HG03060 (cell line): Measurements from ENCODE around the gene PALM.

Experiments
- ATAC-seq: cut with Tn5 transposase; IDR thresholded peaks from one replicate; pipeline ENCODE4 v1.9.1; 2021; ENCODE audit warnings: low read depth, moderate number of reproducible peaks; ENCODE audit not compliant: unreplicated experiment

The PALM gene

DNA sequence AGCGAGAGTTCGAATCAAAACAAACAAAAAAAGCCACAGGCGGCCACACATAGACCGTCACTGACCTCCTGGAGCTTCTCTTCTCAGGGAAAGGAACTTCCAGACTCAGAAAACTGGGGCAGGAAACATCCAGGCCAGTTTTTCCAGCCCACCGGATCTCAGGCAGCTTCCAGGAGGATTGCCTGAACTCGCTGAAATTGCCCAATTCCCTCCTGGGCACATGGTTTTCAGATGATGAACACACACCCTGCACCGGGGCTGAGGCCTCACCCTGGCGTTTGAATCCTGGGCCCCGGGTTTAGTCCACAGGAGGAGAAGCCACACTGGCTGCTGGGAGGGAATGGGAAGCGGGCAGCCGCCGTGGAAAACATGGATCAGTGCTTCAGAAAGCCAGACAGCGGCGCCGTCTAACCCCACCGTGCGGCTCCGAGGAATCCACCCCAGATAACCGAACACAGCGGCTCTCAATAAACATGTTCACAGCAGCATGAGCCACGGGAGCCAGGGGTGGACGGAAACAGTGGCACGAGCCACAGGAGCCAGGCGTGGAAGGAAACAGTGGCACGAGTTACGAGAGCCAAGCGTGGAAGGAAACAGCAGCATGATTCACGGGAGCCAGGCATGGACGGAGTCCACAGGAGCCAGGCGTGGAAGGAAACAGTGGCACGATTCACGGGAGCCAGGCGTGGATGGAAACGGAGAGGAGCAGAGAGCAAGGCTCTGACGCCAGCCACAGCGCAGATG is 70.3 kb downstream of the PALM start:
- ATAC-seq = no peak

DNA sequence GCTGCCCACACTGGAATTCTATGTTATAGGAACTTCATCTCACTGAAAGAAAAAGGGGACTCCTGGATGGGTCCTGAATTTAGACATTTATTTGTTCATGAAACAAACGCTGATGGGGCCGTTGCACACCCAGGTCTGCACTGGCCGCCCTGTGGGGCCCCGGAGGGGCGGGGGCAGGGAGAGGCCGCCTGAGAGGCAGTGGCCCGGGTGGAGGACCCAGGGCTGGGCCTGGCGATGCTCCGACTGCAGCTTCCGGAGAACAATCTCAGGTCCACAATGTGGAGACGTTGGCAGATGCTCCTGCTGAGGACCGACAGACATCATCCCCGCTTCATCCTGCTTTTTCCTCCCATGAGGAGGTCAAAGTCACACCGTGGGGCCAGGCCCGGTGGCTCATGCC is 72.2 kb downstream of the PALM start:
- no peak for ATAC-seq

DNA sequence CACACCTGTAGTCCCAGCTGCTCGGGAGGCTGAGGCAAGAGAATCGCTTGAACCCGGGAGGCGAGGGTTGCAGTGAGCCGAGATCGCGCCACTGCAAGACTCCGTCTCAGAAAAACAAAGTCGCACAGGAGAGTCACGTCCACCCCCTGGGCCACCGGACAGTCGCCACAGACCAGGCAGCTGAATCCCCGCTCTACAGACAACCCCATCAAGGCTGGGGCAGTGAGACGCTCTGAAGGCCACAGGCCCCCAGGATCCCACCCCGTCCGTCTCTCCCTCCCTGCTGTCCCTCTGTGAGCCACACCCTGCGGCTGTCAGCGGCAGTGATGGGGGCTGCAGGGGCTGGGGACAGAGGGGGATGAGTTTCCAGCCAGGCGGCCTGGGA is 73.1 kb downstream of the PALM start:
- no peak for ATAC-seq

DNA sequence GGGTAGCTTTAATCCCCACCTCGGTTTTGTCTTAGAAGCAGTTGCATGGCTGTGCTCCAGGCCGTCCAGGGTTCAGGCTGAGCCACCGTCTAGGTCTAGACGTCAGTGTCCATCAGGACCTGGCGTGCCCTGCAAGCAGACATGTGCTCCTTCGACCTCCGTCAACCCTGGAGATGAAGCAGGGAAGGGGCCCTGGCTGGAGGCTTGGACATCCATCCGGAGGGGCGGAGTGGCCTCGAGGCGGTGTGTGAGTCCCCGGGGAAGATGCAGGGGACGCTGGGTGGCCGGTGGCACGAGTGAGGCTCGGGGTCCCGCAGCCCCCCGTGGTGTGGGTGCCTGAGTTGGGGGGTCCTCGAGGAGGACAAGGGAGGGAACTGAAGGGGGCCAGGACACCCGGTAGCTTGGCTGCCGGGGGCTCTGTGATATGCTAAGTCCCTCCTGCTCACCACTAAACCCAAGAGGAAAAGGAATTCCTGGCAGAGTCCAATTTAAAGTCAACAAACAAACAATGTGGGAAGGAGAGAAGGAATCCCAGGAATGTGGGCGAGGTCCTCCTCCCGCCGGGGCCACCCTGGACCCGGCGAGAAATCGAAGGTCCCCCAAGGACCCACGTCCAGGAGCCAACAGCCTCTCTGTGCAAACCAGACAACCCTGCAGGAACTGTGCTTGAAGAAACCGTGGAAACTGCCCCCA is 73.6 kb downstream of the PALM start:
- ATAC-seq = no peak

DNA sequence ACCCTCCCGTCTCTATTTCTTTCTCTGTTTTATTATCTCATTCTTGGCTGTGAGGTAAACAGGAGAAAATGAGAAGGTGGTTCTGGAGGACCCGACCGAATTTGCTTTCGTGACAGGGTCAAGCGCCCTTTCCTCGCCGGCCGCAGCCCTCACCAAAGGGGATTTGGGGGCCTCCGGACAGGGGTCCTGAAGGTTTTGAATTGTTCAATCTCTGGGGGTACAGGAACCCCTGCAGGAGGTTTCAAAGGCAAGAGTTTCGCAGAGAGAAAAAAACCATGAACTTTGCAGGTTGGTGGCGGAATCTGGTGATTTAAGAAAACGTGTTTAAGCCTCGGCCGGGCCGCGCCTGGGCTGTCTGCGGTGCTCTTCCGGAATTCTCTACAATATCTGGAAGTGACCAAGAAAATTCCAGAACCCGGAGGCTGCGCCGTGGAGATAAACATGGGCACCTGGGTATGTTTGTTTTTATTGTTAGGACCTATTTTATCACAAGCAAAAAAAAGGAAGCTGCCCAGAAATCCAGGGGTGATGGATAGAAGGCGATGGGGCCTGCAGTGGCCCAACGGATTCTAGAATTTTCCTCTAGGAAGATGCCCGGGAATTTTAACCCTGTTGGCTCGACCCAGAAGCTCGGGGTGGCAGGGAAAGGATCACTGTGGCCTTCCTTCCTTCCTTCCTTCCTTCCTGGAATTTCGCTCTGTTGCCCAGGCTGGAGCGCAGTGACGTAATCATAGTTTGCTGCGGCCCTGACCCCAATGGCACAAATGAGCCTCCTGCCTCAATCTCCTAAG is 74.3 kb downstream of the PALM start:
- ATAC-seq = no peak

DNA sequence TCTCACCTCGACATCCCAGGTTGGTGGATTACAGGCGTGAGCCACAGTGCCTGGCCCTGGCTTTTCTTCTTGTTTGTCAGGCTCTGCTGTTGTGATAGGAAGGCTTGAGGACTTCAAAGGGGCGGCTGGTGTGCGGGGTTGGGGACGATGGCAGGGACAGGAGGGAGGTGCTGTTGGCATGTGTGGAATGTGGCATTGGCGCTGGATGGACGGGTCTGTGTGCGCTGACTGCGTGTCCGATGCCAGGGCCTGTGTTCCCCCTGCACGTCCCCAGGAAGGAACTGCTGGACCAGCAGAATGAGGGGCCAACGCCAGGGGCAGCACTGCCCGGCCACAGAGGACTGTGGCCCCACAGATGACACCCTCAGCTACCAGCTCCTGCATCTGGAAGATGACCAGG is 75.8 kb downstream of the PALM start:
- ATAC-seq = no peak

DNA sequence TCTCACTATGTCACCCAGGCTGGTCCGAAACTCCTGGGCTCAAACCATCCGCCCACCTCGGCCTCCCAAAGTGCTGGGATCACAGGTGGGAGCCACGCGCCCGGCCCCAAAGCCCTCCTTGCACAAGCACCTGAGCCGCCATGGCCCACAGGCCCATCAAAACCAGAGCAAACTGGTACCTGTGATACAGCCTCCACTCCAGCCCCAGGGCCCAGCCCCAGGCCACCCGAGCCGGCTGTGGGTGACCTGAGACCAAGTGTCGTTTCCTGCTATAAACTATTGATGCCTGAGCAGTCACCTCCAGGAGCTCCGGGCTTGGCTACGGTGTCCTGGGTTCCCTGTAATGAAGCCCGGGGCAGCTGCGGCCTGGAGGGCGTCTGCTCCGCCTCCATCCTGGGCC is 78.8 kb downstream of the PALM start:
- ATAC-seq = no peak

DNA sequence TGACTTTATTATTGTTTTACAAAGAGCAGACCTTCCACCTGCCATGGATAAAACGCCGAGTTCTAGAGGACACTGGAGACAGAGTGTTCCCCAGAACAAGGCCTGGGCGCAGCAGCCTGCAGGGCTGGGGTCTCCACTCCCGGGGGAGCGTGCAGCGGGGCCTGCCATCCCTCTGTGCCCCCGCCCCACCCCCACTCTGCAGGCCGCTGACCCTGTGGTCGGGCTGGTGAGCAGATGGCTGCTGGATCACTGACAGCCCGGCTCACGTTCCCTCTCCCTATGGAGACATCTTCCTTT is 79.9 kb downstream of the PALM start:
- ATAC-seq = no peak

DNA sequence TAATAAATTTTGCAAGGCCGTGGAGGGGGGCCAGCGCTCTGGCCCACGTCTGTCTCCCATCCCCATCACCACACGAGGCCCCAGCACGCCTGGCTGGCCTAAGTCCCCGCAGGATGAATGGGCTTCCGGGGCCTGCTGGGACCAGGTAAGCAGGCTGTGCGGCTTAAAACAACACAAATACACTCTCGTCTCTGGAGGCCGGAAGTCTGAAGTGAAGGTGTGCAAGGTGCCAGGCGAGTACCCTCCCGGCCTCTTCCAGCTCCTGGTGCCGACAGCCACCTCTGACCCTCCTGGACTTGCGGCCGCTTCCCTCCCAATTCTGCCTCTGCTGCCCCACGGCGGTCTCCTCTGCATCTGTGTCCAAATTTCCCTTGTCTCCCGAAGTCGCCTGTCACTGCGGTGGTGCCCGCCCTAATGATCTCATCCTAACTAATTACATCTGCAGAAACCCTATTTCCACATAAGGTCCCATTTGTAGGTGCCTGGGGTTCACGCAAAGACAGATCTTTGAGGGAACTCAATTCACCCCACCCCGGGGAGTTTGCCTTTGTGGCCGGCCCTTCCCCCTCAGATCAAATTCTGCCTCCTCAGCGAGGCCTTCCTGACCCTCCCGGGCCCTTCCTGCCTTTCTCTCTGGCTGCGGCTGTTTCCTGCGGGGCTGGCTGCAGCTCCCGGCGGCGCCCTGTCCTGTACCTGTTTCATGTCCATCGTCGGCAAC is 80.4 kb downstream of the PALM start:
- ATAC-seq = no peak

DNA sequence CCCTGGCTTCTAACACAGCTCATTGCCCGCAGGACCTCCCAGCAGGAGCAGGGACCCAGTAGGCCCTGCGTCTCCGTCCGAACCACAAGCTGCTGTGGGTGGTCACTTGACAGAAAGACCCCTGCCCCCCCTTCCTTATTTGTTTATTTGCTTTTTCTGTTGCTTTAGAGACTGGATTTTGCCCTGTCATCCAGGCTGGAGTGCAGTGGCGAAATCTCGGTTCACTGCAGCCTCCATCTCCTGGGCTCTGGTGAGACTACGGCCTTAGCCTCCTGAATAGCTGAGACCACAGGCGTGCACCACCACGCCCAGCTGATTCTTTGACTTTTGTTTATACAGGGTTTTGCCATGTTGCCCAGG is 80.9 kb downstream of the PALM start:
- no peak for ATAC-seq

DNA sequence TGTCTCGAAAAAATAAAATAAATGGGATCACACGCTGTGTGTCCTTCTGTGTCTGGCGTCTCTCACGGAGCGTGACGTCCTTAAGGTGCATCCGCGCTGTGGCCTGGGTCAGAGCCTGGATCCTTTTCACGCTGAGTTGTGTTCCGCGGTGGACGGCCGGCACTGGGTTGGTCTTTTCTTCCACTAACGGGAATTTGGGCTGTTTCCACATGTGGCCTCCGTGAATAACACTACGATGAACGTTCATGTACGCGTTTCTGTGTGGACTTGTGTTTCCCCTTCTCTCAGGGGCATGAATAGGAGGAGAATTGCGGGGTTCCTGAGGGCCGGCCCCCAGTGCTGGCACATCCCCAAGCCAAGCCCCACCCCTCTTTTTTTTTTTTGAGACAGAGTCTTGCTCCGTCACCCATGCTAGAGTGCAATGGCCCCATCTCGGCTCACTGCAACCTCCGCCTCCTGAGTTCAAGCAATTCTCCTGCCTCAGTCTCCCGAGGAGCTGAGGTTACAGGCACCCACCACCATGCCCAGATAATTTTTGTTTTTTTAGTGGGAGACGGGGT is 82.4 kb downstream of the PALM start:
- ATAC-seq = no peak

DNA sequence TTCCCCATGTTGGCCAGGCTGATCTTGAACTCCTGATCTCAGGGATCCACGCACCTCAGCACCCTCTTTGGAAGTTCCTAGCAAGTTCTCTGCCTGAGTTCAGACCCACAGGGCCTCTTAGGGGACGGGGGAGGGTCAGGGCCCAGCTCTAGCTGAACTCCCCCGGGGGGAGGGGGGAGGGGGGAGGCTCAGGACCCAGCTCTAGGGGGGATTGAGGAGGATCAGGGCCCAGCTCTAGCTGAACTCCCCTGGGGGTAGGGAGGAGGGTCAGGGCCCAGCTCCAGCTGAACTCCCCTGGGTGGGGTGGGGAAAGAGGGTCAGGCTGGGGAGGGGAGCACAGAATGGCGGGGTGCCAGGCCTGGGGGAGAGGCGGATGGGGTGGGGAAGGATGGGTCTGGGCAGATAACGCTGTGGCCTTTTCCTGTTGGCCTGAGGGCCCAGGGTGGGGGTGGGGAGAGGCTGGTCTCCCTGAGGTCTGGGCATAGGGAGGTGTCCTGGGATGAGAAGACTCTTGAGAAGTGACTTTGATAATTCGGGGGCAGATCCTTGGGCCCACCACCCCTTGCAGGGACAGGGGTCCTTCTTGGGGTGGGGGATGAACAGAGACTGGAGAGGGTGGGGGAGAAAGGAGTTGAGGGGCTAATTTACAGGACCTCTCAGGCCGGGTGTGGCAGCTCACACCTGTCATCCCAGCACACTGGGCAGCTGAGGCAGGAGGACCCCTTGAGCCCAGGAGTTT is 83.0 kb downstream of the PALM start:
- ATAC-seq = no peak

DNA sequence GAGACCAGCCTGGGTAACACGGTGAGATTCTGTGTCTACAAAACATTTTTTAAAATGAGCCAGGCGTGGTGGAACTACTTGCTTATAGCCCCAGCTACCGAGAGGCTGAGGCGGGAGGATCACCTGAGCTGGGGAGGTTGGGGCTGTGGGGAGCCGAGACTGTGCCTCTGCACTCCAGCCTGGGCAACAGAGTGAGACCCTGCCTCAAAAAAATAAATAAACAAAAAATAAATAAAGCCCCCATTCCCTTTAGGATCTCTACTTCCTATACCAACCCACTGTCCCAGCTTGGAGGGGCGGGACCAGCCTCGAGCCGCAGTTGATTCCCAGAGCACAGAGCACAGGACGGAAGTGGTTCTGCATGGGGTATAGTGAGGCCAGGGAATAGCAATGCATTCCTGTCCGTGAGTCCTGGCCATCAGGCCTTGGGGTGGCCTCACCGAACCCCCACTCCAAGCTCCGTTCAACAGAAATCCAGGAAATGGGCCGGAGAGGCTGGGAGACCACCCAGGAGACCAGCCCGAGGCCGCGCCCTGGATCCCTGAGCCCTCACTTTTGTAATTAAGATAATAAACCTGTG is 83.7 kb downstream of the PALM start:
- ATAC-seq = no peak

DNA sequence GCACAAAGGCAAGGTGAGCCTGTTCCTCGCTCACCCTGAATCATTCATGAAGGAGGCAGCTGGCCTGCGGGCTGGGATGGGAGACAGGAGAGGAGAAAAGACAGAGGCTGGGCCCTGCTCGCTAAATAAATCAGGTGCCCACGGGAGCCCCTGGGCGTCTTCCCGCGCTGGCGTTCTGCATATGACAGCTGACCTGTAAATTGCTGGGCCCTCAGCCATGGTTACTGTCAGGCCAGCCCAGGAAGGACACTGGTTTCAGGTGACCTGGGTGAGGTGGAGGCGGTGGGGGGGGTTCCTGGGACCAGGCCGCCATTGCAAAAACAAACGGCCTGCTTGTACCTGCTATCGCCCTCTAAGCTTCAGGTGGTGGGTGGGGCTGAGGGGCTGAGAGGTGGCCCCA is 85.1 kb downstream of the PALM start:
- ATAC-seq = no peak

DNA sequence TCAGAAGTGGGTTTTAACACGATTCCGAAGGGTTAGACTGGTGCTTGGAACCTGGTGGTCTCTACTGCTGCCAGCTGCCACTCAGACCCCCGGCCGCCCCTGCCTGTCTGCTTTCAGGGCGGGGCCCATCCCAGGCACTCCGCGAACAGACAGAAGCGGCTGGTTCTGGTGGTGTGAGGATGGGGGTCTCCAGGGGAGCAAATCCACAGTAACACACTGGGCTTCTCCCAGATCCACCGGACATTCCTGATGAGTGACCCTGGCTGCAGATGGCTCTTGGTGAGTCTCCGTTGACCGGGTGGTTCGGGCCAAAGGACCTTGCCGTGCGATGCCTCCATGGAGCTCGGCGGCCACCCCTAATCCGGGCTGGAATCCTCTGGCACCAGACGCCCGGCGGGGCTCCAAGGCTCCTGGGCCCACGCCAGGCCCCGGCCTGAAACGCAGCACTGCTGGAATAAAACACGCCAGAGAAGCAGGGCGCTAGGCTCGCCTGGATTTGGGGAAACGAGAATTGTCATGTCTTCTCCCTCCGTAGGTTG is 86.4 kb downstream of the PALM start:
- no peak for ATAC-seq

DNA sequence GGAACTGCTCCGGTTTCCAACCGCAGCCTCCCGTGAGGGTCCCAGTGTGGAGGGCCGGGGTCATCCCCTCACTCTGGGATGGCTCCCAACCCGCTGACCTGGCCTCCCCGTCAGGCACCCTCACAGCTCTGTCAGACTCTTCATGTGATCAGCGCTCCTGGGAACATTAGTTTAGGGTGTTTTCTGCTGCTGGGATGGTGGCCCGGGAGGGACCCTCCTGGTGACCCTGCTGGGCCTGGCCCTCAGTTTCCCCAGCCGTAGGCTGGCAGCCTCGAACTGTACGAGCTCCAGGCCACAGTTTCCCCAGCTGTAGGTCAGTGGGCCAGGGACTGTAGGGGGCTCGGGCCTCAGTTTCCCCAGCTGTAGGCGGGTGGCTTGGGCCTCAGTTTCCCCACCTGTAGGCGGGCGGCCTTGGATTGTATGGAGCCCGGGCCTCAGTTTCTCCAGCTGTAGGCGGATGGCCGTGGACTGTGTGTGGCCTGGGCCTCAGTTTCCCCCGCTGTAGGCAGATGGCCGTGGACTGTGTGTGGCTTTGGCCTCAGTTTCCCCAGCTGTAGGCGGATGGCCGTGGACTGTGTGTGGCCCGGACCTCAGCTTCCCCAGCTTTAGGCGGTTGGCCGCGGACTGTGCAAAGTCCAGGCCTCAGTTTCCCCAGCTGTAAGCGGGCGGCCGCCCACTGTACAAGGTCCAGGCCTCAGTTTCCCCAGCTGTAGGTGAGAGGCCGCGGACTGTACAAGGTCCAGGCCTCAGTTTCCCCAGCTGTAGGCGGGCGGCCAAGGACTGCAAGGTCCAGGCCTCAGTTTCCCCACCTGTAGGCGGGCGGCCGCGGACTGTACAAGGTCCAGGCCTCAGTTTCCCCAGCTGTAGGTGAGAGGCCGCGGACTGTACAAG is 87.2 kb downstream of the PALM start:
- no peak for ATAC-seq

DNA sequence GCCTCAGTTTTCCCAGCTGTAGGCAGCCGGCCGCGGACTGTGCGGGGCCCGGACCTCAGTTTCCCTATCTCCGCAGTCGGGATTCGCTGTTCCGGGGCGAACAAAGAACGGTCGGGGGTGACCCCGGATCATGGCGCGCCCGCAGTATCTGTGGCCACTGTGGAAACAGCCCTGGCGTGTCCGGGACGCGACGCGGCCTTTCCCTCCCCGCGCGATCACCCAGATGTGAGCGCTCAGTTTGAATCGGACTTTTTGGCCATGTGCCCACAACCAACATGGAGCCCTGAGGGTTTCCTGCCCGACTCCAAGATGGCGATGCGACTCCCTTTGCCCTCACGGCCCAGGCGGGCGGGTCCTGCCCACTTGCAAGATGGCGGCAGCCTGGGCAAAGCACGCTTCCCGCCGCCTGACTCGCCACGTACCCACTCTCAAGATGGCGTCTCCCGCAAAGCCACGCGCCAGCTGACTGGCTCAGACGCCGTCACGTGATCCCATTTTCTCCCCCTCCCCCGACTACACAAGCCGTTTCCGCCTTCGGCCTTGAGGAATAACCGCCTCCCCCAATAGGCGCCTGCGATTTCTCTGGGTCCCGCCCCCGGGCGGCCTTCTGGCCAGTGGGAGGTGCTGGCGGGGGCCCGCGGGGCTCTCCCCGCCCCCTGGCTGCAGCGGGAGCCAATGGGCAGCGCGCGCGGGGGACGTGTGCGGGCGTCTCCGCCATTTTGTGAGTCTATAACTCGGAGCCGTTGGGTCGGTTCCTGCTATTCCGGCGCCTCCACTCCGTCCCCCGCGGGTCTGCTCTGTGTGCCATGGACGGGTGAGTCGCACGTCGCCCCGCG is 88.2 kb downstream of the PALM start, which contains the start of gene PTBP1:
TSS of gene PTBP1 (plus strand) at position 761 of the 836 bp plus-strand sequence. CDS start at position 807, 46 bp downstream.
- ATAC-seq = peak; percentile 68
